Spinal cord (tissue), 10 donors: Measurements from ENCODE around the gene KNOP1. TPM values are rescaled to one million over a fixed set of nuclear protein-coding genes. Genes with fewer than 3 reads are reported as not detected.
A peak's percentile ranks its signal among the peaks of the same experiment; 100 is the strongest.
"Not testable (repeated sequence)": the region's sequence is repeated elsewhere in the genome, so short reads cannot be mapped to it uniquely, and the experiment has no call there.

Experiments
- DNase-seq, 6 donors: peaks; one replicate each; pipeline versions ENCODE4 v3.0.0 to v3.0.0-alpha.2; 2013 to 2015; ENCODE audit warnings: low spot score in 6 of 6, low read depth in 4 of 6
- H3K27ac ChIP-seq: one replicate; pipeline ENCODE4 v1.5.1; 2013; ENCODE audit warnings: low read depth, low read length, control low read depth
- H3K27me3 ChIP-seq: one replicate; pipeline ENCODE4 v1.6.1; 2013; ENCODE audit warnings: low read length; ENCODE audit not compliant: control insufficient read depth, insufficient read depth
- H3K36me3 ChIP-seq: one replicate; pipeline ENCODE4 v1.6.1; 2013; ENCODE audit warnings: low read length; ENCODE audit not compliant: control insufficient read depth, insufficient read depth
- H3K4me1 ChIP-seq: one replicate; pipeline ENCODE4 v1.6.1; 2013; ENCODE audit warnings: low read length; ENCODE audit not compliant: control insufficient read depth, insufficient read depth
- H3K4me3 ChIP-seq: one replicate; pipeline ENCODE4 v1.5.1; 2013; ENCODE audit warnings: low read depth, low read length, control low read depth
- H3K9me3 ChIP-seq: one replicate; pipeline ENCODE4 v1.6.1; 2013; ENCODE audit warnings: low read length; ENCODE audit not compliant: control insufficient read depth, insufficient read depth
- WGBS: methylation state at CpG from one replicate; pipeline ENCODE4 v1.1.5; 2013; ENCODE audit warnings: missing lambda C conversion rate; ENCODE audit not compliant: insufficient coverage; 5-methylcytosine and 5-hydroxymethylcytosine counted together
- polyA plus RNA-seq, 2 donors: library from polyadenylated mRNA; unstranded; fragments of 120-200 nt; gene quantifications; one replicate each; pipeline ENCODE4 v1.2.1, GENCODE V29; 2013; ENCODE audit not compliant: insufficient read length in 2 of 2
- total RNA-seq, 2 donors: library from RNA; depleted of rRNA in 1 of 2; stranded (reverse); fragments of 120-200 nt in 1 of 2; fragments of >200 nt in 1 of 2; gene quantifications; one replicate each; pipeline versions ENCODE4 v1.2.3 to v1.2.4, GENCODE V29; 2013 to 2014
- donor health status: healthy.

Gene KNOP1
- total and polyA plus RNA-seq, 4 donors: 11.0 to 33.2 (median 31.9) TPM

DNA sequence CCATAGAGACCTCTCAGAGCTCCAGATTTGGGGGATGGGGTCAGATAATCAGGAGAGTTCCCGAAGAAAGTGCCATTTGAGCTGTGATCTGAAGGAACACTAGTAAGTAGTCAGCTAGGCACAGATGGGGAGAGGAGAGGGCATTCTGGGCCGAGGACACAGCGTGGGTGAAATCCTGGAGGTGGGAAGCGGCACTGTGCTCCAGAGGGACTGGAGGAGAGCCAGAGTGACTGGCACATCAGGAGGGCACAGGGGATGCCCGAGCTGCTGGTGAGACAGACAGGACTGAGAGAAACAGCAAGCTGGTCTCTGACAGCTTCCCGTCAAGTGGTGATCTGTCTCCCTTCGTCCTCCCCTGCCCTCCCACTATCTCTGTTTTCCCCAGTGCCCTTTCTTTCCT is 40.6 kb downstream of the KNOP1 start:
- H3K27ac ChIP-seq: no peak overlapping the region
- DNase-seq: no peak
- peaks cover 4% of the 10 kb centered on the region for H3K4me1 ChIP-seq
- no peaks in the 10 kb centered on the region for H3K27me3 ChIP-seq
- peaks cover 29% of the 10 kb centered on the region for H3K36me3 ChIP-seq
- H3K4me3 ChIP-seq: no peak overlapping the region
- H3K9me3 ChIP-seq: no peaks in the 10 kb centered on the region
- 81% methylated on average over 7 of the region's 7 CpGs for WGBS

- no peaks in the 10 kb centered on the region for H3K4me1 ChIP-seq
- H3K9me3 ChIP-seq: no peaks in the 10 kb centered on the region
- H3K27ac ChIP-seq: no peak overlapping the region
- no peak for DNase-seq
- H3K4me3 ChIP-seq: no peak overlapping the region
- peaks cover 30% of the 10 kb centered on the region for H3K36me3 ChIP-seq
- WGBS: no CpG with 5 or more reads among the region's 5 CpGs
- no peaks in the 10 kb centered on the region for H3K27me3 ChIP-seq
These were observed 43.5 kb downstream of the KNOP1 start for GRCh38 chr16:19674485-19674884.

DNA sequence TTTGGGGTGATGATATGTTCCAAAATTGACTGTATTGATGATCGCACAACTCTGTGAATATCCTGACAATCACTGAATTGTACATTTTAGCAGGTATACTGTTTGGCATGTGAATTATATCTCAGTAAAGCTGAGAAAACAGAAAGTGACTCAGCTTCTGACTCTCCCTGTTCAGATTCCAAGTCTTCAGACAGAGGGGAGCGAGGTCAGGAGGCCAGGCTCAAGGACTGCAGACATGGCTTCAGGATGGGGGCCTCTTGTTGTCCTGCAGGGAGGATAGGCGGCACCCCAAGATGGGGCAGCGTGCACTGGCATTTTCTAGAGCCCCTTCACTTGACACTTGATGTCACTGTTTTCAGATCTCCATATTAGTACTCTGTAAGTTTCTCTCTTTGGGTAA is 45.6 kb downstream of the KNOP1 start:
- H3K27ac ChIP-seq: no peak overlapping the region
- H3K9me3 ChIP-seq: no peaks in the 10 kb centered on the region
- DNase-seq: no peak
- peaks cover 2% of the 10 kb centered on the region for H3K4me1 ChIP-seq
- 76% methylated on average over 2 of the region's 4 CpGs for WGBS
- no peak overlapping the region for H3K4me3 ChIP-seq
- H3K36me3 ChIP-seq: peaks cover 31% of the 10 kb centered on the region
- no peaks in the 10 kb centered on the region for H3K27me3 ChIP-seq

DNA sequence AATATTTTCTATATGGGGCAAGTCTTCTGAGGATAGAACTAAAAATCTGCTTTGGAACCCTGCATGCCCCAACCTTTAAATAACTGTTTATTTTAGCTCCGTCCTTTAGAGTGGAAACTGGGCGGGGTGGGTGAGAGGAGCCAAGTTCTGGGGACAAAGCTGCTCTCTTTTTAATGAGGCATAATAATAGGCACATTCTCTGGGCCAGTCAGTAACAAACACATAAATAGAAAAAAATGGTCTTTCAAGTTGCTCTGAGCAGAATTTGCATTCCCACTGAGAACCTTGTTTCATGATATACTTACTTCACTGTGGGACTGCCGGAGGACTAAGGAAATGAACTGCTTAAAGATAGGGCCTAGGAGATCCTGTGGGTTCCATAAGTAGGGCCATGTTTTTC is 51.5 kb downstream of the KNOP1 start:
- DNase-seq: peak in 4 of 6 donors; percentile 12 to 69 (median 34)
- no CpG with 5 or more reads among the region's 3 CpGs for WGBS
- Histone ChIP-seq H3K9me3 (no peaks in the 10 kb centered on the region), H3K27me3 (no peaks in the 10 kb centered on the region), H3K27ac (peak overlapping the region; percentile 33), H3K4me1 (peaks cover 10% of the 10 kb centered on the region), H3K4me3 (no peak overlapping the region), H3K36me3 (peaks cover 26% of the 10 kb centered on the region)

- H3K4me1 ChIP-seq, H3K4me3 ChIP-seq, H3K27ac ChIP-seq, H3K9me3 ChIP-seq, H3K27me3 ChIP-seq, DNase-seq: not testable (repeated sequence)
- peaks cover 21% of the 10 kb centered on the region for H3K36me3 ChIP-seq
- no CpG with 5 or more reads among the region's 3 CpGs for WGBS
These were observed 52.7 kb downstream of the KNOP1 start for GRCh38 chr16:19665313-19665712.

DNA sequence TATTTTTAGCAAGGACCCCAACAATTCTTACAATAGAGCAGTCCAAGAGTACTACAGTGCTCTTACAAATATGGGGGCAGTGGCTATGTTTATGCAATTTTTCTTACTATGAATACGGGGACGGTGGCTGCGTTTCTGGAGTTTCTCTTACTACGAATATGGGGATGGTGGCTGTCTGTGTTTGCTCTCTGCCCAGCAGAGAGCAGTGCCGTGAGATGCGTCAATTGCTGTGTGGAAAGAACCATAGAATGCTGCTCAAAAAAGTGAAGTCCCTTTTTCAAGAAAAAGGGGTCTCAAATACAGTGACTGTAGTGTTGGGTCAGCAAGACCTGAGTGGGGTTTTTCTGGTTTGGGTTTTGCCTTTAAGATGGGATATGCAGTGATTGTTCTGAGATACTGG is 53.9 kb downstream of the KNOP1 start:
- no peak overlapping the region for H3K27ac ChIP-seq
- H3K4me1 ChIP-seq: peaks cover 10% of the 10 kb centered on the region
- H3K27me3 ChIP-seq: no peaks in the 10 kb centered on the region
- H3K9me3 ChIP-seq: no peaks in the 10 kb centered on the region
- peaks cover 13% of the 10 kb centered on the region for H3K36me3 ChIP-seq
- no peak for DNase-seq
- 93% methylated on average over 6 of the region's 6 CpGs for WGBS
- H3K4me3 ChIP-seq: no peak overlapping the region

GRCh38 chr16:19662351-19662750 is 55.7 kb downstream of the KNOP1 start:
- H3K4me3 ChIP-seq: no peak overlapping the region

GRCh38 chr16:19660432-19660831 is 57.6 kb downstream of the KNOP1 start:
- Histone ChIP-seq H3K4me1 (no peaks in the 10 kb centered on the region), H3K27ac (no peak overlapping the region), H3K36me3 (peaks cover 16% of the 10 kb centered on the region), H3K9me3 (no peaks in the 10 kb centered on the region), H3K27me3 (no peaks in the 10 kb centered on the region), H3K4me3 (no peak overlapping the region)
- WGBS: no CpG with 5 or more reads among the region's 1 CpG
- no peak for DNase-seq

More at GRCh38 chr16:19662351-19662750, 55.7 kb downstream of the KNOP1 start:
- WGBS: 93% methylated on average over 7 of the region's 7 CpGs
- no peak for DNase-seq
- Histone ChIP-seq H3K36me3 (peaks cover 18% of the 10 kb centered on the region), H3K4me1 (peaks cover 7% of the 10 kb centered on the region), H3K9me3 (no peaks in the 10 kb centered on the region), H3K27ac (no peak overlapping the region), H3K27me3 (no peaks in the 10 kb centered on the region)

GRCh38 chr16:19659554-19659953 is 58.5 kb downstream of the KNOP1 start:
- DNase-seq: no peak
- Histone ChIP-seq H3K27me3 (no peaks in the 10 kb centered on the region), H3K27ac (no peak overlapping the region), H3K4me3 (no peak overlapping the region), H3K4me1 (no peaks in the 10 kb centered on the region), H3K36me3 (peaks cover 15% of the 10 kb centered on the region), H3K9me3 (no peaks in the 10 kb centered on the region)
- no CpG with 5 or more reads among the region's 1 CpG for WGBS

GRCh38 chr16:19657831-19658230 is 60.2 kb downstream of the KNOP1 start:
- no peaks in the 10 kb centered on the region for H3K27me3 ChIP-seq
- no peak overlapping the region for H3K27ac ChIP-seq
- no peaks in the 10 kb centered on the region for H3K9me3 ChIP-seq
- H3K36me3 ChIP-seq: peaks cover 29% of the 10 kb centered on the region
- no peak overlapping the region for H3K4me3 ChIP-seq
- H3K4me1 ChIP-seq: no peaks in the 10 kb centered on the region
- no CpG with 5 or more reads among the region's 4 CpGs for WGBS
- DNase-seq: no peak
